SK-N-SH (cell line): ENCODE data around the gene ZSCAN10. TPM values are rescaled to one million over a fixed set of nuclear protein-coding genes. Genes with fewer than 3 reads are reported as not detected.

Source experiments
- CTCF ChIA-PET: fragments of 300-600, 350-600 bp; formaldehyde crosslinking; extraction: SDS; loops from one replicate; lab custom pipeline; 2021; lab: Yijun Ruan, JAX
- POLR2A ChIA-PET: fragments of 350-600 bp; sonication (Branson Sonifier 250); formaldehyde crosslinking; extraction: SDS; loops from one replicate; lab custom pipeline; 2020; ENCODE audit warnings: antibody characterized with exemption, inconsistent platforms; lab: Yijun Ruan, JAX
- DNase-seq: peaks from one replicate; pipeline ENCODE4 v3.0.0; 2012
- H2AFZ ChIP-seq: fragments of 200-600 bp; sonication (generic); 2 replicates; pipeline ENCODE4 v1.8.1; 2016; ENCODE audit warnings: antibody characterized with exemption, mild to moderate bottlenecking, low read depth
- H3F3A ChIP-seq: fragments of 200-600 bp; sonication (generic); replicated peaks from 2 replicates; pipeline ENCODE3; 2016; ENCODE audit warnings: antibody characterized with exemption, mild to moderate bottlenecking; ENCODE audit not compliant: insufficient read depth
- H3K27ac ChIP-seq, 2 experiments: fragments of 200-500 bp in 1 of 2; fragments of 200-600 bp in 1 of 2; sonication (Bioruptor generic) in 1 of 2; sonication (generic), shearing (Covaris generic) in 1 of 2; 2 replicates each; pipeline versions ENCODE4 v1.5.1 to v1.6.1; 2014 to 2016; ENCODE audit warnings: low read depth in 2 of 2, inconsistent platforms in 1 of 2, low read length in 1 of 2, mild to moderate bottlenecking in 1 of 2, mixed read lengths in 1 of 2
- H3K27me3 ChIP-seq: fragments of 200-600 bp; sonication (generic), shearing (Covaris generic); 2 replicates; pipeline ENCODE4 v1.6.1; 2016; ENCODE audit warnings: mixed run types; ENCODE audit not compliant: insufficient read depth
- H3K36me3 ChIP-seq, 2 experiments: fragments of 200-500 bp in 1 of 2; fragments of 200-600 bp in 1 of 2; sonication (Bioruptor generic) in 1 of 2; sonication (generic) in 1 of 2; replicated peaks in 1 of 2; 2 replicates each; pipeline versions ENCODE3 to v1.5.1; 2014 to 2016; ENCODE audit warnings: low read length in 1 of 2, mild to moderate bottlenecking in 1 of 2; ENCODE audit not compliant: insufficient read depth in 2 of 2, control insufficient read depth in 1 of 2
- H3K4me1 ChIP-seq, 2 experiments: fragments of 200-500 bp in 1 of 2; fragments of 200-600 bp in 1 of 2; sonication (Bioruptor generic) in 1 of 2; sonication (generic), shearing (Covaris generic) in 1 of 2; 2 replicates each; pipeline versions ENCODE4 v1.5.1 to v1.6.1; 2014 to 2016; ENCODE audit warnings: low read depth in 1 of 2, low read length in 1 of 2, mixed run types in 1 of 2; ENCODE audit not compliant: insufficient read depth in 2 of 2, control insufficient read depth in 1 of 2
- H3K4me2 ChIP-seq: fragments of 200-600 bp; sonication (generic), shearing (Covaris generic); 2 replicates; pipeline ENCODE4 v1.6.1; 2017; ENCODE audit warnings: mixed run types
- H3K4me3 ChIP-seq, 2 experiments: fragments of 200-500 bp in 1 of 2; fragments of 200-600 bp in 1 of 2; sonication (Bioruptor generic) in 1 of 2; sonication (generic), shearing (Covaris generic) in 1 of 2; 2 replicates each; pipeline versions ENCODE4 v1.5.1 to v1.8.1; 2014 to 2016; ENCODE audit warnings: low read depth in 2 of 2, inconsistent platforms in 1 of 2, low read length in 1 of 2, mild to moderate bottlenecking in 1 of 2, mixed read lengths in 1 of 2, moderate library complexity in 1 of 2
- H3K79me2 ChIP-seq: fragments of 200-600 bp; sonication (generic); 2 replicates; pipeline ENCODE4 v1.8.1; 2017; ENCODE audit warnings: mild to moderate bottlenecking; ENCODE audit not compliant: insufficient read depth
- H3K9ac ChIP-seq: fragments of 200-600 bp; sonication (generic); 2 replicates; pipeline ENCODE4 v1.6.1; 2017; ENCODE audit warnings: mixed run types
- H3K9me2 ChIP-seq: fragments of 200-600 bp; sonication (generic); 2 replicates; pipeline ENCODE4 v1.6.1; 2017; ENCODE audit warnings: mixed run types
- H3K9me3 ChIP-seq: fragments of 200-600 bp; sonication (generic); 2 replicates; pipeline ENCODE4 v1.6.1; 2017; ENCODE audit warnings: mixed run types, mild to moderate bottlenecking, moderate library complexity
- H4K20me1 ChIP-seq: fragments of 200-600 bp; sonication (generic); 2 replicates; pipeline ENCODE4 v1.6.1; 2017; ENCODE audit warnings: mild to moderate bottlenecking, mixed run types; ENCODE audit not compliant: insufficient read depth
- CHD2 ChIP-seq: fragments of 150-350 bp; IDR thresholded peaks from 2 replicates; pipeline ENCODE4 v1.6.1; 2018; ENCODE audit warnings: low read length; ENCODE audit not compliant: partially characterized antibody
- ELF1 ChIP-seq: IDR thresholded peaks from 2 replicates; pipeline ENCODE4 v1.4.0; 2012
- EP300 ChIP-seq, 2 experiments: IDR thresholded peaks; 2 replicates each; pipeline versions ENCODE4 v1.4.0 to v1.6.1; 2012; ENCODE audit warnings: borderline replicate concordance in 1 of 2, low read depth in 1 of 2, low read length in 1 of 2
- FOXM1 ChIP-seq: IDR thresholded peaks from 2 replicates; pipeline ENCODE4 v1.4.0; 2012; ENCODE audit warnings: low read depth, mild to moderate bottlenecking
- GABPA ChIP-seq: IDR thresholded peaks from 2 replicates; pipeline ENCODE4 v1.4.0; 2012; ENCODE audit warnings: low read depth, mild to moderate bottlenecking
- JUND ChIP-seq: IDR thresholded peaks from 2 replicates; pipeline ENCODE4 v1.4.0; 2012
- MEF2A ChIP-seq: IDR thresholded peaks from 2 replicates; pipeline ENCODE4 v1.4.0; 2012; ENCODE audit warnings: low read depth, borderline replicate concordance
- MXI1 ChIP-seq: IDR thresholded peaks from 2 replicates; pipeline ENCODE4 v1.6.1; 2012; ENCODE audit warnings: mild to moderate bottlenecking, low read depth, low read length, improper control_type of control experiment
- NFIC ChIP-seq: IDR thresholded peaks from 2 replicates; pipeline ENCODE4 v1.4.0; 2012; ENCODE audit warnings: borderline replicate concordance
- NRF1 ChIP-seq: IDR thresholded peaks from 2 replicates; pipeline ENCODE4 v1.6.1; 2012; ENCODE audit warnings: low read depth, mild to moderate bottlenecking, low read length
- RAD21 ChIP-seq: IDR thresholded peaks from 2 replicates; pipeline ENCODE4 v1.6.1; 2012; ENCODE audit warnings: mild to moderate bottlenecking, low read length
- RCOR1 ChIP-seq: fragments of 150-350 bp; IDR thresholded peaks from 2 replicates; pipeline ENCODE4 v1.6.1; 2017; ENCODE audit warnings: antibody characterized with exemption, low read length
- RFX5 ChIP-seq: IDR thresholded peaks from 2 replicates; pipeline ENCODE4 v1.6.1; 2012; ENCODE audit warnings: mild to moderate bottlenecking, improper control_type of control experiment, low read length
- RXRA ChIP-seq: IDR thresholded peaks from 2 replicates; pipeline ENCODE4 v1.4.0; 2012; ENCODE audit warnings: low read depth, mild to moderate bottlenecking, borderline replicate concordance
- SMC3 ChIP-seq: IDR thresholded peaks from 2 replicates; pipeline ENCODE4 v1.6.1; 2012; ENCODE audit warnings: low read depth, low read length, improper control_type of control experiment
- TAF1 ChIP-seq: IDR thresholded peaks from 2 replicates; pipeline ENCODE4 v1.6.1; 2012; ENCODE audit warnings: low read depth, mild to moderate bottlenecking, low read length, moderate library complexity, borderline replicate concordance
- TCF12 ChIP-seq: IDR thresholded peaks from 2 replicates; pipeline ENCODE4 v1.4.0; 2012
- YY1 ChIP-seq: IDR thresholded peaks from 2 replicates; pipeline ENCODE4 v1.4.0; 2012; ENCODE audit warnings: low read depth, mild to moderate bottlenecking
- WGBS: methylation state at CpG from one replicate; pipeline ENCODE4 v1.1.6; 2017; ENCODE audit warnings: low lambda C conversion rate; 5-methylcytosine and 5-hydroxymethylcytosine counted together
- polyA plus RNA-seq, 3 experiments: library from polyadenylated mRNA; depleted of rRNA; stranded (reverse); fragments of >200 nt; gene quantifications; 2 replicates each; pipeline ENCODE4 v1.2.3, GENCODE V29; 2012
- TF ChIP-seq, protein P1 (sequence below): IDR thresholded peaks from 2 replicates; pipeline ENCODE4 v1.4.0; 2012; ENCODE audit warnings: low read depth, borderline replicate concordance
- TF ChIP-seq, protein P2 (sequence below): IDR thresholded peaks from 2 replicates; pipeline ENCODE4 v1.6.1; 2012; ENCODE audit warnings: mild to moderate bottlenecking, low read depth, low read length, moderate library complexity

The ZSCAN10 gene
- polyA plus RNA-seq, 1 of the 3 experiments (the other 2 are of a cell fraction) = 0.05 TPM

DNA sequence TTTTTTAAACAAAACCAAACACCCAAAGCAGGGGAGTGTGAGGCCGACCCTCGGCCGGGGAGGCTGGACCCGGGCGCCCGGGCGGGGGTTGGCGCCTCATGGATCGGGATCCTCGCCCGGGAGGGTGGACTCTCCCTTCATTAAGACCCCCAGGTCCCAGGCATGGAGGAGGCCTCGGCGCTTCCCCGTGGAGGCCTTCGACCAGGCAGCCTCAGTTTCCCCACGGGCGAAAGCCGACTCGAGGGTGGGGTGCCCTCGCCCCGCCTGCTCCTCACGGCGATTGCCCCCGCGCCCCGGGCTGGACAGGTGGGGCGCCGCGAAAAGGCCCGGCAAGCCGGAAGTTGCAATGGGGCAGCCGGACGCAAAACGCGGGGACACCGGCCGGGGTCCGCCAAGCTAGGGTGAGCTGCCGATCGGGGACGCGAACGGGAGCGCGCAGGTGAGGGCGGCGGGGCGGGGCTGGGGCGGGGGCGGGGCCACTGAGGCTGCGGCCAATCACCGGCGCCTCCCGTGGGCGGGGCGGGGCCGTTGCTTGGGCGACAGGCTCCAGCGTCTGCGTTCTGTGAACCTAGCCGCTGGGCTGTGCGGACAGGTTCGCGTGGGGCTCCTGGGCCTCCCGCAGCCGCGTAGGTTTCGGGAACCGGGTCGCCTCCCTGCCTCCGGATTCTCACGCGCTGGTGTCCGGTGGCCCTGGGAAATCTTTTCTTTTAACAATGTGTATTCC, 7.3 kb upstream of the ZSCAN10 start (continued):
- TF ChIP-seq, protein P1, sequence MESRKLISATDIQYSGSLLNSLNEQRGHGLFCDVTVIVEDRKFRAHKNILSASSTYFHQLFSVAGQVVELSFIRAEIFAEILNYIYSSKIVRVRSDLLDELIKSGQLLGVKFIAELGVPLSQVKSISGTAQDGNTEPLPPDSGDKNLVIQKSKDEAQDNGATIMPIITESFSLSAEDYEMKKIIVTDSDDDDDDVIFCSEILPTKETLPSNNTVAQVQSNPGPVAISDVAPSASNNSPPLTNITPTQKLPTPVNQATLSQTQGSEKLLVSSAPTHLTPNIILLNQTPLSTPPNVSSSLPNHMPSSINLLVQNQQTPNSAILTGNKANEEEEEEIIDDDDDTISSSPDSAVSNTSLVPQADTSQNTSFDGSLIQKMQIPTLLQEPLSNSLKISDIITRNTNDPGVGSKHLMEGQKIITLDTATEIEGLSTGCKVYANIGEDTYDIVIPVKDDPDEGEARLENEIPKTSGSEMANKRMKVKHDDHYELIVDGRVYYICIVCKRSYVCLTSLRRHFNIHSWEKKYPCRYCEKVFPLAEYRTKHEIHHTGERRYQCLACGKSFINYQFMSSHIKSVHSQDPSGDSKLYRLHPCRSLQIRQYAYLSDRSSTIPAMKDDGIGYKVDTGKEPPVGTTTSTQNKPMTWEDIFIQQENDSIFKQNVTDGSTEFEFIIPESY = no peak
- peak; percentile 68 for TF ChIP-seq CHD2
- no peak for TF ChIP-seq RAD21
- TF ChIP-seq GABPA = peak; percentile 90

DNA sequence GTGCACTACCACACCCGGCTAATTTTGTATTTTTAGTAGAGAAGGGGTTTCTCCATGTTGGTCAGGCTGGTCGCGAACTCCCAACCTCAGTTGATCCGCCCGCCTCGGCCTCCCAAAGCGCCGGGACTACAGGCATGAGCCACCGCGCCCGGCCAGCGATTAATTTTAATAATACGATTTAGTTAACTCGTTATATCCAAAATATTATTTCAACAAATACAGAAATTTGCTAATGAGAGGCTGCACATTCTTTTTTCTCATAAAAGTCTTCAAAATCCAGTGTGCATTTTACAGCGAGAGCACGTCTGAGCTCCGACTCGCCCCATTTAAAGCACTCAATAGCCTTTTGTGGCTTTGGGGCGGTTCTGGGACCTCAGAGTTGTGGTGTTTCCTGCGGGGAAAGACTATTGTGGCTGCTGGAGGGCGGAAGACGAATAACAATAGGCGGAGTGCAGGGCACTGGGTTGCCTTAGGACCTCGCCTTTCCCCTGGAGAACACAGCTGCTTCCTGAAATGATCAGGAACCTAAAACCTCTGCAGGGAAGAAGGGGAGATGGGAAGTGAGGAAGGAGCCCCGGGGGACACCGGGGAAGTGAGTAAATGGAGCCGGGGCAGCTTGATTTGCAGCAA, 2.9 kb upstream of the ZSCAN10 start:
- peaks cover 7% of the 10 kb centered on the region for H3F3A ChIP-seq
- TF ChIP-seq YY1 (no peak), MEF2A (no peak), EP300 (IDR thresholded peaks at IDR 0.05; ENCODE audit: borderline replicate concordance in 1 of 2, low read depth in 1 of 2, low read length in 1 of 2) (no peak), FOXM1 (no peak), TCF12 (no peak), ELF1 (no peak), SMC3 (no peak), RFX5 (no peak), NRF1 (no peak), JUND (no peak), MXI1 (no peak), CHD2 (no peak), RCOR1 (no peak), GABPA (no peak), RXRA (no peak), NFIC (no peak), TAF1 (no peak)
- TF ChIP-seq, protein P2, sequence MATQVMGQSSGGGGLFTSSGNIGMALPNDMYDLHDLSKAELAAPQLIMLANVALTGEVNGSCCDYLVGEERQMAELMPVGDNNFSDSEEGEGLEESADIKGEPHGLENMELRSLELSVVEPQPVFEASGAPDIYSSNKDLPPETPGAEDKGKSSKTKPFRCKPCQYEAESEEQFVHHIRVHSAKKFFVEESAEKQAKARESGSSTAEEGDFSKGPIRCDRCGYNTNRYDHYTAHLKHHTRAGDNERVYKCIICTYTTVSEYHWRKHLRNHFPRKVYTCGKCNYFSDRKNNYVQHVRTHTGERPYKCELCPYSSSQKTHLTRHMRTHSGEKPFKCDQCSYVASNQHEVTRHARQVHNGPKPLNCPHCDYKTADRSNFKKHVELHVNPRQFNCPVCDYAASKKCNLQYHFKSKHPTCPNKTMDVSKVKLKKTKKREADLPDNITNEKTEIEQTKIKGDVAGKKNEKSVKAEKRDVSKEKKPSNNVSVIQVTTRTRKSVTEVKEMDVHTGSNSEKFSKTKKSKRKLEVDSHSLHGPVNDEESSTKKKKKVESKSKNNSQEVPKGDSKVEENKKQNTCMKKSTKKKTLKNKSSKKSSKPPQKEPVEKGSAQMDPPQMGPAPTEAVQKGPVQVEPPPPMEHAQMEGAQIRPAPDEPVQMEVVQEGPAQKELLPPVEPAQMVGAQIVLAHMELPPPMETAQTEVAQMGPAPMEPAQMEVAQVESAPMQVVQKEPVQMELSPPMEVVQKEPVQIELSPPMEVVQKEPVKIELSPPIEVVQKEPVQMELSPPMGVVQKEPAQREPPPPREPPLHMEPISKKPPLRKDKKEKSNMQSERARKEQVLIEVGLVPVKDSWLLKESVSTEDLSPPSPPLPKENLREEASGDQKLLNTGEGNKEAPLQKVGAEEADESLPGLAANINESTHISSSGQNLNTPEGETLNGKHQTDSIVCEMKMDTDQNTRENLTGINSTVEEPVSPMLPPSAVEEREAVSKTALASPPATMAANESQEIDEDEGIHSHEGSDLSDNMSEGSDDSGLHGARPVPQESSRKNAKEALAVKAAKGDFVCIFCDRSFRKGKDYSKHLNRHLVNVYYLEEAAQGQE = no peak
- TF ChIP-seq, protein P1 = no peak
- WGBS = 85% methylated on average over 27 of the region's 27 CpGs
- H3K4me3 ChIP-seq = no peak overlapping the region
- H2AFZ ChIP-seq = no peak overlapping the region
- no peaks in the 10 kb centered on the region for H3K9me3 ChIP-seq
- no peaks in the 10 kb centered on the region for H3K9me2 ChIP-seq
- no peak for DNase-seq
- ChIA-PET CTCF (interaction anchor here (0.9 to 3.0 kb wide), 5 partner anchors 11 to 71 kb away, joined by 3 to 15 read pairs (median 8); partner anchors contain the start of gene ZNF205), POLR2A (no interaction called here)
- peaks cover 9 to 14% of the 10 kb centered on the region in 2 experiments; a peak in 2 of 4 replicates for H3K4me1 ChIP-seq
- H3K27me3 ChIP-seq = no peaks in the 10 kb centered on the region
- H4K20me1 ChIP-seq = no peaks in the 10 kb centered on the region
- H3K79me2 ChIP-seq = no peaks in the 10 kb centered on the region
- no peaks in the 10 kb centered on the region for H3K36me3 ChIP-seq
- no peak overlapping the region for H3K4me2 ChIP-seq
- no peak overlapping the region for H3K9ac ChIP-seq
- H3K27ac ChIP-seq = no peak overlapping the region
